SK-N-SH (cell line): ENCODE measurements around the gene HTRA3. TPM values are rescaled to one million over a fixed set of nuclear protein-coding genes. Genes with fewer than 3 reads are reported as not detected.

Source experiments
- CTCF ChIA-PET: fragments of 300-600, 350-600 bp; formaldehyde crosslinking; extraction: SDS; loops from one replicate; lab custom pipeline; 2021; lab: Yijun Ruan, JAX
- POLR2A ChIA-PET: fragments of 350-600 bp; sonication (Branson Sonifier 250); formaldehyde crosslinking; extraction: SDS; loops from one replicate; lab custom pipeline; 2020; ENCODE audit warnings: antibody characterized with exemption, inconsistent platforms; lab: Yijun Ruan, JAX
- DNase-seq: peaks from one replicate; pipeline ENCODE4 v3.0.0; 2012
- H2AFZ ChIP-seq: fragments of 200-600 bp; sonication (generic); 2 replicates; pipeline ENCODE4 v1.8.1; 2016; ENCODE audit warnings: antibody characterized with exemption, mild to moderate bottlenecking, low read depth
- H3F3A ChIP-seq: fragments of 200-600 bp; sonication (generic); replicated peaks from 2 replicates; pipeline ENCODE3; 2016; ENCODE audit warnings: antibody characterized with exemption, mild to moderate bottlenecking; ENCODE audit not compliant: insufficient read depth
- H3K27ac ChIP-seq, 2 experiments: fragments of 200-500 bp in 1 of 2; fragments of 200-600 bp in 1 of 2; sonication (Bioruptor generic) in 1 of 2; sonication (generic), shearing (Covaris generic) in 1 of 2; 2 replicates each; pipeline versions ENCODE4 v1.5.1 to v1.6.1; 2014 to 2016; ENCODE audit warnings: low read depth in 2 of 2, inconsistent platforms in 1 of 2, low read length in 1 of 2, mild to moderate bottlenecking in 1 of 2, mixed read lengths in 1 of 2
- H3K27me3 ChIP-seq: fragments of 200-600 bp; sonication (generic), shearing (Covaris generic); 2 replicates; pipeline ENCODE4 v1.6.1; 2016; ENCODE audit warnings: mixed run types; ENCODE audit not compliant: insufficient read depth
- H3K36me3 ChIP-seq, 2 experiments: fragments of 200-500 bp in 1 of 2; fragments of 200-600 bp in 1 of 2; sonication (Bioruptor generic) in 1 of 2; sonication (generic) in 1 of 2; replicated peaks in 1 of 2; 2 replicates each; pipeline versions ENCODE3 to v1.5.1; 2014 to 2016; ENCODE audit warnings: low read length in 1 of 2, mild to moderate bottlenecking in 1 of 2; ENCODE audit not compliant: insufficient read depth in 2 of 2, control insufficient read depth in 1 of 2
- H3K4me1 ChIP-seq, 2 experiments: fragments of 200-500 bp in 1 of 2; fragments of 200-600 bp in 1 of 2; sonication (Bioruptor generic) in 1 of 2; sonication (generic), shearing (Covaris generic) in 1 of 2; 2 replicates each; pipeline versions ENCODE4 v1.5.1 to v1.6.1; 2014 to 2016; ENCODE audit warnings: low read depth in 1 of 2, low read length in 1 of 2, mixed run types in 1 of 2; ENCODE audit not compliant: insufficient read depth in 2 of 2, control insufficient read depth in 1 of 2
- H3K4me2 ChIP-seq: fragments of 200-600 bp; sonication (generic), shearing (Covaris generic); 2 replicates; pipeline ENCODE4 v1.6.1; 2017; ENCODE audit warnings: mixed run types
- H3K4me3 ChIP-seq, 2 experiments: fragments of 200-500 bp in 1 of 2; fragments of 200-600 bp in 1 of 2; sonication (Bioruptor generic) in 1 of 2; sonication (generic), shearing (Covaris generic) in 1 of 2; 2 replicates each; pipeline versions ENCODE4 v1.5.1 to v1.8.1; 2014 to 2016; ENCODE audit warnings: low read depth in 2 of 2, inconsistent platforms in 1 of 2, low read length in 1 of 2, mild to moderate bottlenecking in 1 of 2, mixed read lengths in 1 of 2, moderate library complexity in 1 of 2
- H3K79me2 ChIP-seq: fragments of 200-600 bp; sonication (generic); 2 replicates; pipeline ENCODE4 v1.8.1; 2017; ENCODE audit warnings: mild to moderate bottlenecking; ENCODE audit not compliant: insufficient read depth
- H3K9ac ChIP-seq: fragments of 200-600 bp; sonication (generic); 2 replicates; pipeline ENCODE4 v1.6.1; 2017; ENCODE audit warnings: mixed run types
- H3K9me2 ChIP-seq: fragments of 200-600 bp; sonication (generic); 2 replicates; pipeline ENCODE4 v1.6.1; 2017; ENCODE audit warnings: mixed run types
- H3K9me3 ChIP-seq: fragments of 200-600 bp; sonication (generic); 2 replicates; pipeline ENCODE4 v1.6.1; 2017; ENCODE audit warnings: mixed run types, mild to moderate bottlenecking, moderate library complexity
- H4K20me1 ChIP-seq: fragments of 200-600 bp; sonication (generic); 2 replicates; pipeline ENCODE4 v1.6.1; 2017; ENCODE audit warnings: mild to moderate bottlenecking, mixed run types; ENCODE audit not compliant: insufficient read depth
- CHD2 ChIP-seq: fragments of 150-350 bp; IDR thresholded peaks from 2 replicates; pipeline ENCODE4 v1.6.1; 2018; ENCODE audit warnings: low read length; ENCODE audit not compliant: partially characterized antibody
- CTCF ChIP-seq: fragments of 200-600 bp; sonication (generic); IDR thresholded peaks from 2 replicates; pipeline ENCODE4 v1.6.1; 2017; ENCODE audit warnings: antibody characterized with exemption, mild to moderate bottlenecking, moderate library complexity
- ELF1 ChIP-seq: IDR thresholded peaks from 2 replicates; pipeline ENCODE4 v1.4.0; 2012
- EP300 ChIP-seq, 2 experiments: IDR thresholded peaks; 2 replicates each; pipeline versions ENCODE4 v1.4.0 to v1.6.1; 2012; ENCODE audit warnings: borderline replicate concordance in 1 of 2, low read depth in 1 of 2, low read length in 1 of 2
- EZH2phosphoT487 ChIP-seq: fragments of 200-600 bp; sonication (generic); IDR thresholded peaks from 2 replicates; pipeline ENCODE4 v1.6.1; 2017; ENCODE audit warnings: low read depth, mixed run types, mild to moderate bottlenecking, antibody characterized with exemption, moderate library complexity, borderline replicate concordance
- FOSL2 ChIP-seq: IDR thresholded peaks from 2 replicates; pipeline ENCODE4 v1.4.0; 2012; ENCODE audit warnings: low read depth, mild to moderate bottlenecking, moderate library complexity, borderline replicate concordance
- FOXJ3 ChIP-seq: sonication (generic); formaldehyde crosslinking; IDR thresholded peaks from 2 replicates; pipeline ENCODE4 v1.5.1; 2020; ENCODE audit warnings: mild to moderate bottlenecking, missing genetic modification reagents
- FOXM1 ChIP-seq: IDR thresholded peaks from 2 replicates; pipeline ENCODE4 v1.4.0; 2012; ENCODE audit warnings: low read depth, mild to moderate bottlenecking
- GABPA ChIP-seq: IDR thresholded peaks from 2 replicates; pipeline ENCODE4 v1.4.0; 2012; ENCODE audit warnings: low read depth, mild to moderate bottlenecking
- GATA2 ChIP-seq: sonication (generic); formaldehyde crosslinking; IDR thresholded peaks from 2 replicates; pipeline ENCODE4 v1.5.0; 2020; ENCODE audit warnings: mild to moderate bottlenecking, missing genetic modification reagents
- MAX ChIP-seq: IDR thresholded peaks from 2 replicates; pipeline ENCODE4 v1.4.0; 2012; ENCODE audit warnings: low read depth
- NFIC ChIP-seq: IDR thresholded peaks from 2 replicates; pipeline ENCODE4 v1.4.0; 2012; ENCODE audit warnings: borderline replicate concordance
- NRF1 ChIP-seq: IDR thresholded peaks from 2 replicates; pipeline ENCODE4 v1.6.1; 2012; ENCODE audit warnings: low read depth, mild to moderate bottlenecking, low read length
- POLR2AphosphoS5 ChIP-seq: IDR thresholded peaks from 2 replicates; pipeline ENCODE4 v1.6.1; 2012; ENCODE audit warnings: low read depth, low read length
- RCOR1 ChIP-seq: fragments of 150-350 bp; IDR thresholded peaks from 2 replicates; pipeline ENCODE4 v1.6.1; 2017; ENCODE audit warnings: antibody characterized with exemption, low read length
- REST ChIP-seq: IDR thresholded peaks from 2 replicates; pipeline ENCODE4 v1.6.1; 2012; ENCODE audit warnings: mild to moderate bottlenecking, low read depth, low read length, moderate library complexity
- RXRA ChIP-seq: IDR thresholded peaks from 2 replicates; pipeline ENCODE4 v1.4.0; 2012; ENCODE audit warnings: low read depth, mild to moderate bottlenecking, borderline replicate concordance
- SIN3A ChIP-seq: IDR thresholded peaks from 2 replicates; pipeline ENCODE4 v1.6.1; 2012; ENCODE audit warnings: low read depth, mild to moderate bottlenecking, low read length, moderate library complexity, borderline replicate concordance
- SMC3 ChIP-seq: IDR thresholded peaks from 2 replicates; pipeline ENCODE4 v1.6.1; 2012; ENCODE audit warnings: low read depth, low read length, improper control_type of control experiment
- TAF1 ChIP-seq: IDR thresholded peaks from 2 replicates; pipeline ENCODE4 v1.6.1; 2012; ENCODE audit warnings: low read depth, mild to moderate bottlenecking, low read length, moderate library complexity, borderline replicate concordance
- TCF12 ChIP-seq: IDR thresholded peaks from 2 replicates; pipeline ENCODE4 v1.4.0; 2012
- TEAD4 ChIP-seq: IDR thresholded peaks from 2 replicates; pipeline ENCODE4 v1.4.0; 2012; ENCODE audit warnings: mild to moderate bottlenecking, borderline replicate concordance; ENCODE audit not compliant: insufficient read depth
- WGBS: methylation state at CpG from one replicate; pipeline ENCODE4 v1.1.6; 2017; ENCODE audit warnings: low lambda C conversion rate; 5-methylcytosine and 5-hydroxymethylcytosine counted together
- polyA plus RNA-seq, 3 experiments: library from polyadenylated mRNA; depleted of rRNA; stranded (reverse); fragments of >200 nt; gene quantifications; 2 replicates each; pipeline ENCODE4 v1.2.3, GENCODE V29; 2012
- TF ChIP-seq, protein P1 (sequence below): IDR thresholded peaks from 2 replicates; pipeline ENCODE4 v1.4.0; 2012; ENCODE audit warnings: low read depth, borderline replicate concordance
- TF ChIP-seq, protein P2 (sequence below): IDR thresholded peaks from 2 replicates; pipeline ENCODE4 v1.4.0; 2012; ENCODE audit warnings: low read depth, borderline replicate concordance
- TF ChIP-seq, protein P3 (sequence below): fragments of 150-350 bp; IDR thresholded peaks from 2 replicates; pipeline ENCODE4 v1.6.1; 2016; ENCODE audit warnings: mild to moderate bottlenecking, low read depth, low read length

HTRA3 gene
- polyA plus RNA-seq, 1 of the 3 experiments (the other 2 are of a cell fraction) = 0.05 TPM

DNA sequence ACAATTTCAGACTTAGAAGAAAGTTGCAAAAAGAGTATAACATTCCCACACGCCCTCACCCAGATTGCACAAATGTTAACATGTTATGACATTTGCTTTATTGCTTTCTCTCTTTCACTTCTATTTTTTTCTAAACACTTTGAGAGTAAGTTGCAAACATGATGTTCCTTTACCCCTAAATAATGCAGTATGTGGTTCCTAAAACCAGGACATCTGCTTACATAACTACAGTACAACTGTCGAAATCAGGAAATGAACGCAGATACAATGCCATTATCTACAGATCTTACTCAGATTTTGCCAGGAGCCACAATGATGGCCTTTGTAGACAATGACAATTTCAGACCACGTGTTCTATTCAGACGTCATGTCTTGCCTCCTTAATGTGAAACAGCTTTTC, 48.1 kb upstream of the HTRA3 start:
- Histone ChIP-seq H3K4me2 (no peak overlapping the region), H3K9me2 (no peaks in the 10 kb centered on the region), H2AFZ (no peak overlapping the region), H3K79me2 (no peaks in the 10 kb centered on the region), H3K9ac (no peak overlapping the region), H3F3A (no peaks in the 10 kb centered on the region), H3K36me3 (peaks cover 0 to 3% of the 10 kb centered on the region in 2 experiments), H3K4me1 (peaks cover 0 to 27% of the 10 kb centered on the region in 2 experiments; a peak in 1 of 4 replicates), H3K27me3 (no peaks in the 10 kb centered on the region), H3K27ac (peak overlapping the region; percentile 40 to 98; a peak in 3 of 4 replicates), H4K20me1 (no peaks in the 10 kb centered on the region), H3K9me3 (no peaks in the 10 kb centered on the region), H3K4me3 (no peak overlapping the region)
- ChIA-PET POLR2A (interaction anchor here (0.9 kb wide), 1 partner anchor 23 kb away, joined by 5 read pairs; the partner anchor contains the start of gene SH3TC1), CTCF (interaction anchor here (0.6 to 3.1 kb wide), 9 partner anchors 9 to 376 kb away, joined by 3 to 13 read pairs (median 4); partner anchors contain the start of gene SH3TC1)
- WGBS = 32% methylated on average over 5 of the region's 5 CpGs
- DNase-seq = peak; percentile 80
- peak; percentile 85 for TF ChIP-seq CHD2
- no peak for TF ChIP-seq POLR2AphosphoS5
- peak; percentile 97 for TF ChIP-seq RCOR1
- TF ChIP-seq REST = no peak
- TF ChIP-seq ELF1 = no peak
- TF ChIP-seq EZH2phosphoT487 = no peak
- TF ChIP-seq, protein P1, sequence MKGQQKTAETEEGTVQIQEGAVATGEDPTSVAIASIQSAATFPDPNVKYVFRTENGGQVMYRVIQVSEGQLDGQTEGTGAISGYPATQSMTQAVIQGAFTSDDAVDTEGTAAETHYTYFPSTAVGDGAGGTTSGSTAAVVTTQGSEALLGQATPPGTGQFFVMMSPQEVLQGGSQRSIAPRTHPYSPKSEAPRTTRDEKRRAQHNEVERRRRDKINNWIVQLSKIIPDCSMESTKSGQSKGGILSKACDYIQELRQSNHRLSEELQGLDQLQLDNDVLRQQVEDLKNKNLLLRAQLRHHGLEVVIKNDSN = peak; percentile 29; the same call in 1 of the 2 replicates
- TF ChIP-seq SMC3 = no peak
- TF ChIP-seq GABPA = no peak
- TF ChIP-seq RXRA = no peak
- peak; percentile 52; the same call in 1 of the 2 replicates for TF ChIP-seq TCF12
- no peak for TF ChIP-seq FOXM1
- no peak for TF ChIP-seq TAF1
- TF ChIP-seq NRF1 = no peak
- TF ChIP-seq FOSL2 = no peak
- peak; percentile 94 for TF ChIP-seq GATA2 (CRISPR knock-in tag)
- TF ChIP-seq TEAD4 = no peak
- TF ChIP-seq, protein P2, sequence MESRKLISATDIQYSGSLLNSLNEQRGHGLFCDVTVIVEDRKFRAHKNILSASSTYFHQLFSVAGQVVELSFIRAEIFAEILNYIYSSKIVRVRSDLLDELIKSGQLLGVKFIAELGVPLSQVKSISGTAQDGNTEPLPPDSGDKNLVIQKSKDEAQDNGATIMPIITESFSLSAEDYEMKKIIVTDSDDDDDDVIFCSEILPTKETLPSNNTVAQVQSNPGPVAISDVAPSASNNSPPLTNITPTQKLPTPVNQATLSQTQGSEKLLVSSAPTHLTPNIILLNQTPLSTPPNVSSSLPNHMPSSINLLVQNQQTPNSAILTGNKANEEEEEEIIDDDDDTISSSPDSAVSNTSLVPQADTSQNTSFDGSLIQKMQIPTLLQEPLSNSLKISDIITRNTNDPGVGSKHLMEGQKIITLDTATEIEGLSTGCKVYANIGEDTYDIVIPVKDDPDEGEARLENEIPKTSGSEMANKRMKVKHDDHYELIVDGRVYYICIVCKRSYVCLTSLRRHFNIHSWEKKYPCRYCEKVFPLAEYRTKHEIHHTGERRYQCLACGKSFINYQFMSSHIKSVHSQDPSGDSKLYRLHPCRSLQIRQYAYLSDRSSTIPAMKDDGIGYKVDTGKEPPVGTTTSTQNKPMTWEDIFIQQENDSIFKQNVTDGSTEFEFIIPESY = no peak
- peak; percentile 97 for TF ChIP-seq FOXJ3 (CRISPR knock-in tag)
- peak in 1 of 2 experiments; percentile 97; a peak in 2 of 4 replicates for TF ChIP-seq EP300 (IDR thresholded peaks at IDR 0.05; ENCODE audit: borderline replicate concordance in 1 of 2, low read depth in 1 of 2, low read length in 1 of 2)
- TF ChIP-seq NFIC = no peak
- TF ChIP-seq CTCF = no peak
- TF ChIP-seq, protein P3, sequence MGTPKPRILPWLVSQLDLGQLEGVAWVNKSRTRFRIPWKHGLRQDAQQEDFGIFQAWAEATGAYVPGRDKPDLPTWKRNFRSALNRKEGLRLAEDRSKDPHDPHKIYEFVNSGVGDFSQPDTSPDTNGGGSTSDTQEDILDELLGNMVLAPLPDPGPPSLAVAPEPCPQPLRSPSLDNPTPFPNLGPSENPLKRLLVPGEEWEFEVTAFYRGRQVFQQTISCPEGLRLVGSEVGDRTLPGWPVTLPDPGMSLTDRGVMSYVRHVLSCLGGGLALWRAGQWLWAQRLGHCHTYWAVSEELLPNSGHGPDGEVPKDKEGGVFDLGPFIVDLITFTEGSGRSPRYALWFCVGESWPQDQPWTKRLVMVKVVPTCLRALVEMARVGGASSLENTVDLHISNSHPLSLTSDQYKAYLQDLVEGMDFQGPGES = no peak
- TF ChIP-seq SIN3A = no peak
- 0 out of 2 replicates have a peak, but pooled peaks have one; percentile 14 for TF ChIP-seq MAX
